ENCODE results near the gene NEDD4L. TPM values are rescaled to one million over a fixed set of nuclear protein-coding genes. Genes with fewer than 3 reads are reported as not detected.
"Not testable (repeated sequence)": the region's sequence is repeated elsewhere in the genome, so short reads cannot be mapped to it uniquely, and the experiment has no call there.

Gene NEDD4L
- 100 to 1,000 TPM in 3 of 4 donors, 10 to 100 TPM in 1; 97.0 to 165 (median 131) TPM for polyA plus RNA-seq (ENCODE audit: insufficient read length in 4 of 4)

DNA sequence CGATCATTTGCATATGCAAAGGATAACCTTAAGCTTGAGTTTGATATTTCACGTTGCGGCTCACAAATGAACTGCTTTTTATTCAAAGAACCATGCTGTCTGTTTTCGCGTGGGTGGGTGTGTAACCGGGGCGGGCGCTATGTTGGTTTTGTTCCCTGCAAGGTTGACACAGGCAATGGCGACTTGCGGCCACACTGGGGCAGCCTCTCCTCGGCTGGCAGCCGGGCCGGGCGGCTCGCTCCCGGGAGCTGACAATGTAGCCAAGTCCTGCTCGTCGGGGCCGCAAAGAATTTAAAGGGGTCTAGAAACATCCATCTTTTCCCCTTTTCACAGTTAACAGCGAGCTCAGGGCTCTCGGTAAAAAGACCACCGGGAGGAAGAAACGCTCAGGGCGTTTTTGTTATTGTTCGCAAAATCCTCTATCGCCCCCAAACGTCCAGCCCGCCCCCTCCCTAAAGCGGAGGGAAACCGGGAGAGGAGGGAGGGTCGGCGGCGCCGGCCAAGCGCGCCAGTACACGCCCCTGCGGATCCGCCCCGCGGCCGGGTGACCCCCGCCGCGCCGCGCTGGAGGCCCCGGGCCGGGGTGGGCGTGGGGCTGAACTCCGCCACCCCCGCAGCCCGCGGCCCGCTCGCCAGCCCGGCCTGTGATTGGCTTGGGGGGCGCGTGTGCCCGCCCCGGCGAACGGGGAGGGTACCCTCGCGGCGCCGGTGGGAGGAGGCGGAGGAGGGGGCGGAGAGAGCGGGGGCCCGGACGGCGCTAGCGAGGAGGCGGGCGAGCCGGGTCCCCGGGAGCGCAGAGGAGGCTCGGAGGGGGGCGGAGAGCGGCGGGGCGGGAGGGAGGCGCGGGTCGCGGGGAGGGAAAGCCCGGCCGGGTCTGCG is at the start of gene NEDD4L:
NEDD4L (plus strand) TSS at position 736 of the 879 bp plus-strand sequence. CDS start 435 bp downstream, outside the sequence.
- DNase-seq (ENCODE audit: low read depth in 4 of 4, low spot score in 2 of 4): peak in 2 of 4 donors; percentile 69 to 79

DNA sequence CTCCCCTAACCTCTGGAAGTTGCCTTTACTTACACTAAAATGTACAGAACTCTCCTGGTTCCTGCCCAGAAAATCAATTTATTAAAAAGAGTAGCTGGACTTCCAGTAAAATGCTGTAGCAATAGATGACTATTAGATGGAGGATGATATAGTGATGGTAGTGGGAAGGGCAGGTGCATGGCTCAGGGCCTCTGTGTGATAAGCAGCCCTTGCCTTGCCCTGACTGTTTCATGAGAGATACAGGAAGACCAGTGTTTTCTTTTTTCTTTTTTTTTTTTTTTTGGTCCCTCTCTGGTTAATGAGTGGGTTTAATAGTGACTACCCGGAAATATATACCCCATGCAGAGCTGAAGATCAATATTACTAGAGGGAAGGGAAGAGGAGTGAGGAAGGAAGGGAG is 48.7 kb upstream of the NEDD4L start:
- DNase-seq (ENCODE audit: low read depth in 4 of 4, low spot score in 2 of 4): no peak

DNA sequence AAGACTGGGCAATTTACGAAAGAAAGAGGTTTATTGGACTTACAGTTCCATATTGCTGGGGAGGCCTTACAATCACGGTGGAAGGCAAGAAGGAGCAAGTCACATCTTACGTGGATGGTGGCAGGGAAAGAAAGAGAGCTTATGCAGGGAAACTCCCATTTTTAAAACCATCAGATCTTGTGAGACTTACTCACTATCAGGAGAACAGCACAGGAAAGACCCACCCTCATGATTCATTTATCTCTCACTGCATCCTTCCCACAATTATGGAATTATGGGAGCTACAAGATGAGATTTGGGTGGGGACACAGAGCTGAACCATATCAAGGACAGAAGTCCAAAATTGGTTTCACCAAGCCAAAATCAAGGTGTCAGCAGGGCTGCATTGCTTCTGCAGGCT is 47.1 kb upstream of the NEDD4L start:
- not testable (repeated sequence) for DNase-seq (ENCODE audit: low read depth in 4 of 4, low spot score in 2 of 4)

DNA sequence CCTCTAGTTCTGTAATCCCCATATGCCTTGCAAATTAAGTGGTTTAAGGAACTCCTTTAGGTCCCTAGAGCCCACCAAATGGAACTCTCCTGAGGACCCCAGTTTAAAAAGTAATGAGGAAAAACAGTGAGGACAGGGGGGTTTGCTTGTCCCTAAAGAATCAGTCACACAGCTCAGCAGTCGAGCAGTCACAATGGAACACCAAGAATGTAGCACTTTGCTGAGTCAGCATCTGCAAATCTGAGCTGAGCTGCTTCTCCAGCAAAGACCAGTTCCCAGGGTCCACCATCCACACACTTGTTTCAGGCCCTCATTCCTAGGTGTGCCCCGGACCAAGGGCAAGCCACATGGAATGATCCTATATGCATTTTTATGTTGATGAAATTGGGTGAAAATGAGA is 46.2 kb upstream of the NEDD4L start:
- DNase-seq (ENCODE audit: low read depth in 4 of 4, low spot score in 2 of 4): no peak

DNA sequence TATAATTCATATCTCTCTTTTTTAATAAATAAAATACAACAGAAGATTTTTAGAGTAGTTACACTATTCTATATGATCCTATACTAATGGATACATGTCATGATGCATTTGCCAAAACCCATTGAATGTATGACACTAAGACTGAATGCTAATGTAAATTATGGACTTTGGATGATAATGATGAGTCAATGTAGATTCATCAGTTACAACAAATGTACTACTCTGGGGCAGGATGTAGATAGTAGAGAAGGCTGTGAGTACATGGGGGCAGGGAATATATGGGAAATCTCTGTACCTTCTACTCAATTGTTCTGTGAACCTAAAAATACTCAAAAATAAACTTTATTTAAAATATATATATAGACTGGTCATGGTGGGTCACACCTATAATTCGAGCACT is 45.6 kb upstream of the NEDD4L start:
- DNase-seq (ENCODE audit: low read depth in 4 of 4, low spot score in 2 of 4): no peak

DNA sequence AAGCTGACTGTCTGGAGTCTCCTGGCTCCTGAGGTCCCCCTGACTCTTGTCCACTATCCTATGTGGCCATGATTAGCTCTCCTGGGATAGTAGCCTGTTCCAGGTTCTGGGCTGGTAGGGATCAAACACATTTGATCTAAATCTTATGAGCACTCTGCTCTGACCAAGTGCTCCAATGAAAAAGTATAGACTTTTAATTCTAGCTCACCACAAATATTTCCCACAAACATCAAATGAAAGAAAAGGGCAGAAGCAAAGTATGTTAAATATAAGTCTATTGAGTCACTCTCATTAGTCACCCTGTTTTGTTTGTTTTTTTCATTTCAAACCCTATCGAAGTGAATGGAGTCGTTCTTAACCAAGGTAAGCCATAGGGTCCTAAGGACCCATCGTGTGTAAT is 39.7 kb upstream of the NEDD4L start:
- no peak for DNase-seq (ENCODE audit: low read depth in 4 of 4, low spot score in 2 of 4)

DNA sequence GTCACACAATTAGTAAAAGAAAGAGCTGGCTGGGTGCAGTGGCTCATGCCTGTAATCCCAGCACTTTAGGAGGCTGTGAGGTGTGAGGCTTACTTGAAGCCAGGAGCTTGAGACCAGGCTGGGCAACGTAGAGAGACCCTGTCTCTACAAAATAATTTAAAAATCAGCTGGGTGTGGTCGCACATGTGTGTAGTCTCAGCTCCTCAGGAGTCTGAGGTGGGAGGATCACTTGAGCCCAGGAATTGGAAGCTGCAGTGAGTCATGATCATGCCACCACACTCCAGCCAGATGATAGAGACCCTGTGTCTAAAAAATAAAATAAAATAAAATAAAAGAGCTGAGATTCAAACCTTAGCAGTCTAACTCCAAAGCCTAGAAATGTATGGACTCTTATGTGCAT is 39.0 kb upstream of the NEDD4L start:
- DNase-seq (ENCODE audit: low read depth in 4 of 4, low spot score in 2 of 4): no peak

DNA sequence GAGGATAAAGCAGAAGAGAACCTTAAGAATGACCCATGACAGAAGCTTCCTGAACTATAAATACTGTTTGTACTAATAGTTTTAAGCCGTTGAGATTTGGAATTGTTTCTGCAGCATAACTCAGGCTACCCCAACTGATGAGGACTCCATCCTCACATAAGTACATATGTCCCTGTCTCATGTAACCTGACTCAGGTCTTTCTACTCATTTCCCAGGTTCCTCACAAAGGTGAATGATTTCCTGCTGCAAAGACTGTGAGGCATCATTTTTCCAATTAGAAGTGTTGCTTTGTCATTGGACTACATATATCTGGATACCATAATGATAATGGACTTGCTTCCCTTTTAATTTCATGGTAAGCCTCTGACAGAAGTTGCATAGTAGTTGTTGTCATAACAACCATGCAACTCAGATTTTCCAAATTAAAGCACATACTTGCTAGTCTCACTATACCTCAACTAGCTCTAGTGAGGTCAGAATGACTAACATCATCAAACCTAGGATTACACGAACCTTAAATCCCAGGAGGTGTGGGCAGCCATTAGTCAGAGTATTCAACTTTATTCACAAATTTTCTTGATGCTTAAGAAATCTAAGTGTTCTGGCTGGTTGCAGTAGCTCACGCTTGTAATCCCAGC is 38.0 kb upstream of the NEDD4L start:
- DNase-seq (ENCODE audit: low read depth in 4 of 4, low spot score in 2 of 4): no peak

DNA sequence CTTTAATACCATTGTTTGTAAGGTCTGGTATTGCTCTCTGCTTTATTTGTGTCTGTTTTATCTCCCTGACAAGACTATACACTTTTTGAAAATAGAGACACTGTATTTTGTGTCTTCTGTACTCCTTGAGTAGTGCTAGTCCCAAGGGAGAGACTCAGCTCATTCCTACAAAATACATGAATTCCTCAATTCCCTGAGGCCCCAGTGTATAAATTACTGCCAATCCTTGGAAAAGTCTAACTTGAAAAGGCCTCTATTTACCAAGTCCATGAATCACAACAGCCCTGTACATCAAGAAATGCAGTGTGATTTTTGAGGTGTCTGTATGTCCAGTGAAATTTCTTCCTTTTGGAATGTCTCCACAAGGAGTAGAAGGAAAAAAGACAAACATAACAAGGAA is 34.9 kb upstream of the NEDD4L start:
- no peak for DNase-seq (ENCODE audit: low read depth in 4 of 4, low spot score in 2 of 4)

DNA sequence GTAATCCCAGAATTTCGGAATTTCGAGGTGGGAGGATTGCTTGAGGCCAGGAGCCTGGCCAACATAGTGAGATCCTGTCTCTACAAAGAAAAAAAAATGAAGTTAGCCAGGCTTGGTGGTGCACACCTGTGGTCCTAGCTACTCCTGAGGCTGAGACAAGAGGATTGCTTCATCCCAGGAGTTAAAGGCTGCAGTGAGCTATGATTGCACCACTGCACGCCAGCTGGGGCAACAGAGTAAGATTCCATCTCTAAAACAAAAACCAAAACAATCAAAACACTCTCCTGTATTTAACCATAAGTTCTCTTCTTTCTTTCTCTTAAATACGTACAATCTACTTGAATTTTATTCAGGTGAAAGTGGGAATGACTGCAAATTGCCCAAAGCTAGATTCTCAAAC is 33.8 kb upstream of the NEDD4L start:
- DNase-seq (ENCODE audit: low read depth in 4 of 4, low spot score in 2 of 4): no peak

DNA sequence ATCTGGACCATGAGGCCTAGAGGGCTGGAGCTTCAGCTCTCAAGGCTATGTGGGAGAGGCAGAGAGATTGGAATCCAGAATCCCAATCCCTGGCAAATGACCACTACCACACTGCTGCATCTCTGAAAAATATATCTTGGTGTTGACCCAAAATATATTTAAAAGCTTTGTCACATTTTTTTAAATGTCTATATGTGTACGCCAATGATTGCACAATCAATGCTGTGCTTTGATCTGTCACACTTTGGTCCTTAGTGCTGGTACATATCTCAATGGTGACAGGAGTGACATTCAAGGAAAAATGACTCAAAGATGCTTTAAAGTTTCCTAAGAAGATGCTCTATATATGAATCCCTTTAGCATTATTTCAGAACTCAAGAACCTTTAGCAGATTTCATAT is 31.7 kb upstream of the NEDD4L start:
- no peak for DNase-seq (ENCODE audit: low read depth in 4 of 4, low spot score in 2 of 4)

DNA sequence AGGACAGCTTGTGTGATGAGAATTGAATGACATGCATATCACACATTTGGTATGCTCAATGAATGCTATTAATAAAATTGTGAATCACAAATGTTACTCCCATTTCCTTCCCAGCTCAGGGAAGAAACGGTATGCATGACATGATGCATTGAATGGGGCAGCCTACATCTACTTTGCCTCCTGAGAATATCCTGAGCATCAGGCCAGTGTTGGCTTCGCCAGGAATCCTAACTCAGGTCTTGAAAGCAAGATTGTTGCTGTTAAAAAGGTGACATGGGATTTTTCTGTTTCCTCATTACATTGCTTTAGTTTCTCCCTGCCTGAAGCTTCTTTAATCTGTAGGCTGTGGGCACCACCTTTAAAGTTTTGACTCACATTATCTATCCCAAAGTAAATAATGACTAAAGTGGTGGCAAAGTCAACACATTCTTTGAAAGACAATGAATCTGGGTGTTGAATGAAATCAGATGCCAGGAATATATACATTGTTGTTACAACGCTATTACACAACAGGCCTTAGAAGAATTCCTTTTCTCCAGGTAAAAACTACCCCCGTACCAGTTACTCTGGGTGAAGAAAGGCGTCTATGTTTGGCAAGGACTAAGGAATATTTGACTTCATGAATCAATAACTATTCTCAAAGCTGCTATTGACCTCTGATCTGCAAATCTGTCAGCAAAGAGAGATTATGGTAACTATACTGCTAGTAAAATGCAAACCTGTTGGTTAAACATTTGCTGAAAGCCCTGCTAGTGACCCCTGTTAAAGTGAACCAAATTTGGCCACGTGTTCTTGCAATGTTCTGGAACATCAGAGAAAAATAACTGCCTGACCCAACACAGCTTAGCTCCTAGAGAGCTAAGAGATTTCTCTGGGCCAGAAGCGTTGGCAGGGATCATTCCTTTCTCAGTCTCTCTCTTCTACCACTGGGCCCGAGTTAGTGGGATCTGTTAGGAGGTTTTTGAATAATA is 30.5 kb upstream of the NEDD4L start:
- no peak for DNase-seq (ENCODE audit: low read depth in 4 of 4, low spot score in 2 of 4)

DNA sequence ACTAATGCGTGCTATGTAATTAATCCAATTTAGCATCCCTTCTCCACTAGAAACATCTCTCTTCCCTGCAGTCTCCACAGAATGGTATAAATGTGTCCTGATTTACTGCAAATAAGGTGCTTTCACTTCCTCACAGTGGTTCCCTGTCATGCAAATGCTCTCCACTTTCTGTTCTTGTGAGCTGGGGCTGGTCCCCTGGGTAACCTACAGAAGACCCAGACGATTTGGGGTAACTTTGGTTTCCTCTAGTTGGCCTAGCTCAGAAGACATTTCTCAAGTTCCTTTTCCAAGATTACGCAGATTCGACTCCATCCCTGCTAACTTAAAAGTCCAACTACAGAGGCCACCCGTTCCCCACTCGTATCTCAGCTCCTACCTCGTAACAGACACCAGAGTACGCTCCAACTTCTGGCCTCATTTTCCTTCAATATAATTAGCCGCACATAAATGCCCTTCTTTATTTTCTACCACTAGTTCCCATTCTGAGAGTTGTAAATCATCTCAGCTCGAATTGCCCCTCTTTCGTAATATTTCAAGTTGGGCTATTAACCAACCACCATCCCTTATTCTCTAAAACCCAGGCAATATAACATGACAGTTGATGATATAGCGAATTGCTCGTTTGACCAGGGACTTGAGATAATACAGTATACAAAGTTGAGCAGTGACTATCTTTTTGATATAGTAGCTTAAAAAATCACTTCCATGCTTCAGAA is 28.8 kb upstream of the NEDD4L start:
- DNase-seq (ENCODE audit: low read depth in 4 of 4, low spot score in 2 of 4): no peak

DNA sequence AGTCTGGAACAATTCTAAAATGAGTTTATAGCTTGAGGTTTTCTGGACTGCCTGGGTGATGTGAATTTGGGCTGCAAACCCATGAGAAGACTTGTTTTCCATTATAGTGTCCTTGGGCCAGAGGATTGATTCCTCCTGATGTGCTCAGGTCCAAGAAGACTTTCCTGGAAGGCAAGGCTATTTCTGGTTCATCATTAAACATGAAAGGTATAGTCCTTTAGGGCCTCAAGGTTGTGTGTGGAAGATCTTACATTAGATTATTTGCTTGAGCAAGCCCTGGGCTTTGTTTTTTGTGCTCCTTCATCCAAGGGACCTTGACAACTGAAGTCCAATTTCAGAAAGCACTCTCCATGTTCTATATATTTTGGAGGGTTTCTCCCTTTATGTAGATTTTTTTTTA is 26.8 kb upstream of the NEDD4L start:
- DNase-seq (ENCODE audit: low read depth in 4 of 4, low spot score in 2 of 4): no peak

DNA sequence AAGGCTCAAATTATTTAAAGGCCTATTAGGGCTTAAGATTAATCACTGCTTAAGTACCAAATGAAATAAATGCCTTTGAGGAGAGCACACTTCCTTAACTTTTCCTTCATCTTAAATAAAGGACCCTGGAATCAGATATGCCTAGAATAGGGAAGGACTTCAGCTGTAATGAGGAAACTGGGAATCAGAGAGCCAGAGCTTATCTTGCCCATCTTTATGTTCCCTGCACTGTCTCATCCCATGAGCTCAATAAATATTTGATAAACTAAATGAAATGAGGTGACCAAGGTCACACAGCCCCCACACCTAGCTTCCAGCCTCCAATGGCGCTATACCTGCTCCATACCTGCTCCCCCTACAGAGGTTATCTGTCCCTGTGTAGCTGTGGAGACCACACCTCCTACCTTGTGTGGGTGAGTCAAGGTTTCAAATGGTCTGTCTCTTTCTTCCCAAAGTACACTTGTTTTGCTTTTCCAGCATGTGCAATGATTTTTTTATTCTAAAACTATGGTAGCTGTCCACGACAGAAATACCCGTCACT is 23.4 kb upstream of the NEDD4L start:
- no peak for DNase-seq (ENCODE audit: low read depth in 4 of 4, low spot score in 2 of 4)

DNA sequence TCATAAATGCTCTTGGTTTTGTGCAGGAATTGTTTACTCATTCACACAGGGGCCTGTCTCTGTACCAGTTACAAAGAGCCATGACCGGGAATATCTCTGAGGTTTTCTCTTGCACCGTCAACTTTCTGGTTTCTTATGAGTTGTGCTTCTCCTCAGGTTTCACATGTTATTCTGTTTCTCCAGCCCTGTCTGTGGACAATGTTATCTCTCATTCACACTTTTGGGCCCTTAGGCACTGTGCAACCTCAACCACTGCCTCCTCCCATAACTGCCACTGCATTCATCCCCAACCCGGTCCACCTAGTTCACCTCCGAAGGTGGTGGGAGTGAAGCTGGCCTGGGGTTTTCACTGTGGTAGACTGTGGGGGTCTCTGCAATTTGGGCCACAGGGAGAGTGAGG is 22.5 kb upstream of the NEDD4L start:
- DNase-seq (ENCODE audit: low read depth in 4 of 4, low spot score in 2 of 4): no peak

DNA sequence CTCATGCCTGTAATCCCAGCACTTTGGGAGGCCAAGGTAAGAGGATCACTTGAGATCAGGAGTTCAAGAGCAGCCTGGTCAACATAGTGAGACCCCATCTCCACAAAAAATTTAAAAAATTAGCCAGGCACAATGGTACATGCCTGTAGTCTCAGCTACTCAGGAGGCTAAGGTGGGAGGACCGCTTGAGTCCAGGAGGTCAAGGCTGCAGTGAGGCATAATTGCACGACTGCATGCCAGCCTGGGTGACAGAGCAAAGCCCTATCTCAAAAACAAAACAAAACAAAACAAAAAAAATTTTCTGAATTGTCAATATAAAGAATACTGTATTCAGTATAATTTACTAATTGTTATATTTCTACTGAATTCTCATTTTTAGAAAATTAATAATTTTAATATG is 20.9 kb upstream of the NEDD4L start:
- DNase-seq (ENCODE audit: low read depth in 4 of 4, low spot score in 2 of 4): no peak

DNA sequence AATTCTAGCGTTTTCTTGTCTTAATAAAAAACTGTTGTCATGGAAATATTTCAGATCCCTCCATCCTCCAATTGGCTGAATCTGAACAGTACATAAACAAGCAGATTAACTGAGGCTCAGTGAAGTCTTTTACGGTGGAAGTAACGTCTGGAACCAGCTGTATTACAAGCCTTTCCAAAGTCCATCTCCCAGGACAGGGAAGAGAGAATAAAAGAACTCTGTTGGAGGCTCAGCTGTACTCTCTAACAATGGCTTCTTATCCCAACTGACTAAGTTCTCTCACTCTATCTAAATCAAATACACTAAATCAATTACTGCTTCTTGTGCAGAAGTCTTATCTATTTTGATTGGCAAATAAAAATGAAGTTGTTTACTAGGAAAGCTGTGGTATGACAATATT is 19.9 kb upstream of the NEDD4L start:
- no peak for DNase-seq (ENCODE audit: low read depth in 4 of 4, low spot score in 2 of 4)

DNA sequence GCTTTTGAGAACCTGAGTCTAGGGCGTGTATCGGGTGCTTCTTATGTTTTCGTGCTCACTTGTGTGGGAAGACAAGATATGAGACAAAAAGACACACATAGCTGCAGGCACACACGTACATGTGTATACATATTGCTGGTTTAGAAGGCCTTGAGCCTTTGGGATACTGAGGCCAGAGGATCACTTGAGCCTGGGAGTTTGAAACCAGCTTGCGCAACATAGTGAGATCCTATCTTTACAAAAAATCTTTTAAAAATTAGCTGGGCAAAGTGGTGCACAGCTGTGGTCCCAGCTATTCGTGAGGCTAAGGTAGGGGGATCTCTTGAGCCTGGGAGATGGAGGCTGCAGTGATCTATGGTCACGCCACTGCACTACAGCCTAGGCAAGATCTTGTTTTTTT is 18.8 kb upstream of the NEDD4L start:
- no peak for DNase-seq (ENCODE audit: low read depth in 4 of 4, low spot score in 2 of 4)

DNA sequence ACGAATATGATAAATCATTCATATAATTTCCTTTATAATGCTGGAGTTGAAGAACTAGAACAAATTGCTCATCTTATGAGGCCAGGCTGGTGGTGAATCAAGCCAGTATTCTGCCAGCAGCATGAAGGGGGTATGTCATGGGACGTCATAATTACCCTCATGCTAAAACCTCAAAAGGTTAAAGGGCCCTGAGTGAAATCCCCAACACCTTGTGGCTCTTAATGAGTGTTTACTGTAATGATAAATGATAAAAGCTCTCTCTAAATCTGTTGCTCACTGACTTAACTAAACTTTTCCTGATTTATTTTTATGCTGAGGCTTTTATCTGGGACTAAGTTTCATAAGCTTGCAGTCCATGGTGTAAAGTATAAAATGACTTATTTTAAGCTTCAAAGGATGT is 18.3 kb upstream of the NEDD4L start:
- DNase-seq (ENCODE audit: low read depth in 4 of 4, low spot score in 2 of 4): no peak

Measured in left renal cortex interstitium (tissue), 4 donors.